HL-60/S4 treated with retinoic acid at 250 ng/mL for 4 days and 3 days (cell line): ENCODE measurements around the gene RAG1.
"Not testable (repeated sequence)": the region's sequence is repeated elsewhere in the genome, so short reads cannot be mapped to it uniquely, and the experiment has no call there.

ENCODE experiments used
- in situ Hi-C: fragments of 300-500 bp; cut with MboI; formaldehyde crosslinking; loops from 2 replicates; pipeline ENCODE4 v1.7.0; 2022; ENCODE audit warnings: low sequenced_read_pairs

RAG1 gene

GRCh38 chr11:36567694-36568093 is at the start of gene RAG1:
RAG1 (plus strand) TSS chr11:36568007; CDS start chr11:36573305, 5,298 bp downstream.
- in situ Hi-C loops: no loop called here

GRCh38 chr11:36530840-36531239 is 37.0 kb upstream of the RAG1 start:
- in situ Hi-C loops: no loop called here

GRCh38 chr11:36532941-36533601 is 34.7 kb upstream of the RAG1 start:
- in situ Hi-C loops: no loop called here

DNA sequence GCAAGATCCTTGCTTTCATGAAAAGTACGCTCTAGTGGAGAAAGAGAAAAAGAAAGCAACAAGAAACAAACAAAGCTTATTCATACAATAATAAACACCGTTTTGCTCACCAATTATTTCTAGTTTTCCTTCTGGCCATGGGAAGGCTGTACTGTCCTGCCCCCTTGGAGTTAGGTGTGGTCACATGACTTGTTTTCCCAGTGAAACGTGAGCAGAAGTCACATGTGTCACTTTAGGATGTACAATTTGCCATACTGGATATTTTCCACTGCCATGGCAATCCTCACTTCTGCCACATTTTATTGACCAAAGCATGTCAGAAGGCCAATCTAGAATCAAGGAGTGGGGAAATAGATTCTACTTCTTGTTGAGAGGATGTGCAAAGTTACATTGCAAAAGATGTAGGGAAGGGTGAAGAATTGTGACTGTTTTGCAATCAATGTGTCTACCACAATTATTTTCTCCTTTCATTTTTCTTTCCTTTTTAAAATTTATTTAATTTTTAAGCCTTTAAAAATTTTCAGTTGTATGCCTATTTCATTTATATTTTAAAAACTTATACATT is 33.4 kb upstream of the RAG1 start:
- in situ Hi-C loops: no loop called here

DNA sequence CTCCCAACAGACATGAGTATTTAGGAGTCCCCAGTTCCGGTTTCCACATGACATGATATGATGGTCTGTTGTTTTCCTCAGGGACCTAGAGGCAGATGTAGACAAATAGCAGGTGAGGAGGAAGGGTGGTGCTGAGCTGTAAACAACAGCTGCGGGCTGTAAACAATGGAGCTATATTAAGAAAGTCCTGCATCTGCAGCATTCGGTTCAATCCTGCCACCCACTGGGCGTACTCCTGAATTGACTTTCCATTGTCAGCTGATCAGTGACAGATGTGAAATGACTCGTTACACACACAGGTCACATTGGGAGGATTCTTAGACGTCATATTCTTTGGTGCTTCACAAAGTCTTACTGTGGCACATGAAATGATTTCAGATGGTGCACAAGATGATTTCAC is 26.8 kb upstream of the RAG1 start:
- in situ Hi-C loops: no loop called here

DNA sequence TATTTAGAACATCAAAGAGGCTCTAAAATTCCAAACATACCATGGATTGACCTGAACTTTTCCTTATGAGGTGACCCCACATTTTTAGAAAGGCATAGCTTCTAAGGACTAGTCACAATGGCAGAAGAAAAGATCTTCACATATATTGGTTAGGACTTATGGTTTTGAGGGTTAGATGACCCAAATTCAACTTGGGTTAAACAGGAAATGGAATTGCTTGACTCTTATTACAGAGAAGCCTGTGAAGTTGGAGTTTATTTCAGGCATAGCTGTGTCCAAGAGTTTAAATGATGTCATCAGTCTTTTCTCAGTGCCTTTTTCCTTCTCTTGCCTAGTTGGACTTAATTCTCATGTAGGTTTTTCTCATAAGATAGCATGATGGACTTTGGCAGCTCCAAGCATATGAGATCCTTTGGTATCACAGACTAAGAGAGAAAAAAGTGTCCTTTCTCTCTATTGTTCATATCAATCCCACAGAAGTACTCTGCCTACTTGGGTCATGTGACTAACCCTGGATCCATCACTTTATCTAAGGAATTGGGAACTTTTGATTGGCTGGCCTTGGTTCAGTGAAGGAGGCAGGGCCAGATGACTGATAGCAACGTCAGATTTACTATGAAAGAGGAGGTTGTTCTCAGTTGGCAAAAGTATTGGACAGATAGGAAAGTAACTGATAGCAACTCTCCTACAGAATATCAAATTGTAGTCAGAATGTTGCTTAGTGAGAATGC is 17.3 kb upstream of the RAG1 start:
- in situ Hi-C loops: no loop called here

DNA sequence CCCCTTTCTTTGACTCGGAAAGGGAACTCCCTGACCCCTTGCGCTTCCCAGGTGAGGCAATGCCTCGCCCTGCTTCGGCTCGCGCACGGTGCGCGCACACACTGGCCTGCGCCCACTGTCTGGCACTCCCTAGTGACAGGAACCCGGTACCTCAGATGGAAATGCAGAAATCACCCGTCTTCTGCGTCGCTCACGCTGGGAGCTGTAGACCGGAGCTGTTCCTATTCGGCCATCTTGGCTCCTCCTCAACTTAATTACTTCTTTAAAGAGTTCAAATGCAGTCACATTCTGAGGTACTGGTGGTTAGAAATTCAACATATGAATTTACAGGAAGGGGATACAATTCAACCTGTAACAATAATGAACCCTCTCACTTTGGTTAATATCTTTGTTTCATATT is 10.4 kb upstream of the RAG1 start:
- in situ Hi-C loops: not testable (repeated sequence)

DNA sequence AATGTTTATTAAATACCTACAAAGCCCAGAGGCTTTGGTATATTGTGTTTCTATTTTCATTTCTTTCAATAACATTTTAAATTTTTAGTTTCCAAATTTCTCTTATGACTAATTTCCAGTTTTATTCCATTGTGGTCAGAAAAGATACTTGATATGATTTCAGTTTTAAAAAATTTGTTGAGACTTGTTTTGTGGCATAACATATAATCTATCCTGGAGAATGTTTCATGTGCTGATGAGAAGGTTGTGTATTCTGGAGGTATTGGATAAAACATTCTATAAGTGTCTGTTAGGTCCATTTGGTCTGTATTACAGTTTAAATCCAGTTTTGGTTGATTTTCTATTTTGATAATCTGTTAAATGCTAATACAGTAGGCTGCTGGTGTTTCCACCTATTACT is 9.8 kb upstream of the RAG1 start:
- in situ Hi-C loops: no loop called here

GRCh38 chr11:36558571-36559413 is 9.0 kb upstream of the RAG1 start:
- in situ Hi-C loops: no loop called here

GRCh38 chr11:36564376-36565030 is 3.3 kb upstream of the RAG1 start:
- in situ Hi-C loops: no loop called here

DNA sequence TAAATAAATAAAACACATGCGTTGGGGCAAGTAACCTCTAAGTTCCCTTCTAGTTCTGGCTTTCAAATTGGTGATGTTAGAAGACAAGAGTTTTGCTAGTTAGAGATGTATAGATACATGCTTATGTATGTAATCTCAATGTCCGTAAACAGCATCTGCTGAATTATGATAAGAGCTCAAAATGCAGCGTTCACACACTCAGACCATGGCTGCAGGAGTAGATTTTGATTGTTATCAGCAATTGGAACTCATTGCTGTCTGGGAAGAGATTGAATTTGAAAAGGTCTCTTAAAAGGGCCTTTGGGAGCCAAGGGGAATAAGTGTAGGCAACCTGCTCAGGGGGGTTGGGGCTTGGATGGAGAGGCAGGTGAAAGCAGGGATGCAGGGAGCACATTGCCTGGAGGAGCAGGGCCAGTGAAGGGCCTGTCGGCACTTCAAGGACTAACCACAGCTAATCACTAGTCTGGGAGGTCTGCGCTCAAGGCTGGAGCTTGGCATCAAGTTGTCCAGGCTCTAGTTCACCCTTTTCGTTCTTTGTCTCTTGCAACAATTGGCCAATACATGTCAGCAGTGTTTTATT is 2.7 kb upstream of the RAG1 start:
- in situ Hi-C loops: no loop called here

DNA sequence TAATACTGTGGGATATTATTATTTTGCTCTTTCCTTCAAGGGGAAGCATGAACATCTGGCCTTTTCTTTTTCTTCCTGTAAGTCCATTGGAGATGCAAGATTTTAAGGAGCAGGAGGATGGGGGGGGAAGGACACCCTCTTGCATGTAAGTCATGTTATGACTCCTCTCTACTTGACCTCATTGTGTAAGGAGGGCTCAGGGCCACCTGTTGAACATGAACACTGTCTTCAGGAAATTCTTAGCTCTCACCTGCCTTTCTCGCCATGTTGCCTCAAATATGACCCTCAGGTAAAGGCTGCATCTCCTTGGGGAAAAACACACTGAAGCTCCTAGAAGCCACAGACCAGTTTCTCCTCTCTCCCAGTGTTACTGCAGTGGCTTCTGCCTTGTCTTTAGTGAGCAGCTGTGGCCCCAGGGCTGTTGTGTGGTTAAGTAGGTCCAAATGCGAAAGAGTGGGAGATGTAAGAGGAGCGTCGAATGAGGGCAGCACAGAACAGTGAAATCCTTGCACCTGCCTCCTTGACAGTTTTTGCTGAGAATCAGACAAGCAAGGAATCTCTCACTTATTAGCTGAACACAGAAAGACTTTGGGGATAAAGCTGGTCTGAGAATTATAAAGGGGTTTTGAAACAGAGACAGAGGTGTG is 1.3 kb upstream of the RAG1 start:
- in situ Hi-C loops: no loop called here

- in situ Hi-C loops: no loop called here
These were observed 1.3 kb downstream of the RAG1 start for GRCh38 chr11:36569095-36569494.

- in situ Hi-C loops: no loop called here
These were observed 6.7 kb downstream of the RAG1 start for GRCh38 chr11:36574486-36574885.

GRCh38 chr11:36577373-36577772 is 9.6 kb downstream of the RAG1 start:
- in situ Hi-C loops: no loop called here

DNA sequence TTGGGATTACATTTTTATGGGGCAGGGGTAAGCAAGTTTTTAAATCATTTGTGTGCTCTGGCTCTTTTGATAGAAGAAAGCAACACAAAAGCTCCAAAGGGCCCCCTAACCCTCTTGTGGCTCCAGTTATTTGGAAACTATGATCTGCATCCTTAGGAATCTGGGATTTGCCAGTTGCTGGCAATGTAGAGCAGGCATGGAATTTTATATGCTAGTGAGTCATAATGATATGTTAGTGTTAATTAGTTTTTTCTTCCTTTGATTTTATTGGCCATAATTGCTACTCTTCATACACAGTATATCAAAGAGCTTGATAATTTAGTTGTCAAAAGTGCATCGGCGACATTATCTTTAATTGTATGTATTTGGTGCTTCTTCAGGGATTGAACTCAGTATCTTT is 10.1 kb downstream of the RAG1 start:
- in situ Hi-C loops: no loop called here

DNA sequence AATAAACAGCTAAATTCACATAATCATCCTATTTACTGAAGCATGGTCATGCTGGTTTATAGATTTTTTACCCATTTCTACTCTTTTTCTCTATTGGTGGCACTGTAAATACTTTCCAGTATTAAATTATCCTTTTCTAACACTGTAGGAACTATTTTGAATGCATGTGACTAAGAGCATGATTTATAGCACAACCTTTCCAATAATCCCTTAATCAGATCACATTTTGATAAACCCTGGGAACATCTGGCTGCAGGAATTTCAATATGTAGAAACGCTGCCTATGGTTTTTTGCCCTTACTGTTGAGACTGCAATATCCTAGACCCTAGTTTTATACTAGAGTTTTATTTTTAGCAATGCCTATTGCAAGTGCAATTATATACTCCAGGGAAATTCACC is 10.7 kb downstream of the RAG1 start:
- in situ Hi-C loops: no loop called here

DNA sequence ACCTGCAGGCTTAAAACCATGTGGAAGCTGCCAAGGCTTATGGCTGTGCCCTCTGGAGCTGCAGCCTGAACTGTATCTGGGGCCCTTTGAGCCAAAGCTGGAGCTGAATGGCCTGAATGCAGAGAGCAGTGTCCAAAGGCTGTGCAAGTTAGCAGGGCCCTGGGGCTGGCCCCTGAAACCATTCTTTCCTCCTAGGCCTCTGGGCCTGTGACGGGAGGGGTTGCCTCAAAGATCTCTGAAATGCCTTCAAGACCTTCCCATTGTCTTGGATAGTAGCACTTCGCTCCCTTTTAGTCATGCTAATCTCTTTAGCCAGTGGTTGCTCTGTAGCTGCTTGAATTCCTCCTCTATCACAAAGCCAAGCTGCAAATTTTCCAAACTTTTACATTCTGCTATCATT is 13.7 kb downstream of the RAG1 start:
- in situ Hi-C loops: no loop called here

- in situ Hi-C loops: no loop called here
These were observed 15.9 kb downstream of the RAG1 start for GRCh38 chr11:36583667-36584066.

- in situ Hi-C loops: no loop called here
These were observed 18.7 kb downstream of the RAG1 start for GRCh38 chr11:36586543-36586942.
